HG02884 (cell line): Measurements from ENCODE around the gene LSM7.

Source experiments
- ATAC-seq: cut with Tn5 transposase; IDR thresholded peaks from one replicate; pipeline ENCODE4 v1.9.1; 2021; ENCODE audit warnings: mild to moderate bottlenecking, moderate library complexity; ENCODE audit not compliant: unreplicated experiment

The LSM7 gene

DNA sequence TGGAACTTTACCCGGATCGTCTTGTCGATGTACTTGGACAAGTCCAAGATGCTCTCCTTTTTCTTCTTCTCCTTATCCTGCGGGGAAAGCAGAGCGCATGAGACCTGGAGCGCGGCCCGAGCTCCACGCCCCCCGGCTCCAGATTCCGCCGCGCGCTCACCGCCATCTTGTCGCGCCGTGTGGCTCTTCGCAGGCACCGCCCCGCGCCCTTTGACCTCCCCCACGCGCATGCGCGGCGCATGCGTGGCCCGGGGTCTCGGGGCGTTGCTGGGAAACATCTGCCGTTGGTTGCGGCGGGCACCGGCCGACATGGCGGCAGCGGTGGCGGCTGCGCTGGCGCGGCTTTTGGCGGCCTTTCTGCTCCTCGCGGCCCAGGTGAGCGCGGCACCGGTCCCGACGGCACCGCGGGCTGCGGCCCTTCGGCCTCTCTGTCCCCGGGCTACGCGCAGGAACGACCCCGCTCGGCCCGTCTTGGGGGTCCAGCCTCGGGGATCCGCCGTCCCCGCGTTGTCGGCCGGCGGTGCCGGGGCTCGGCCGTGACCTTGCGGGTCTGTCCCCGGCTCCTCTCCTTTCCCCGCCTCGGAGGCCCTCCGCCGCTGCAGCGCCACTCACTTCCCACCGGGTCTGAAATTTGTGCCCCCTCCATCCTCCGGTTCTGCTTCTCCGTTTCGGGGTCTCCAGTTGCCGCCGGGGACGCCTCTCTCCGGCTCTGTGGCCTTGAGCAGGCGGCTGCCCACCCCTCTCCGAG, at the start of gene LSM7, which contains the start of gene SPPL2B:
Gene LSM7 (minus strand): TSS at position 186 of the 748 bp plus-strand sequence. CDS start 20 bp downstream, at position 166.
Gene SPPL2B (plus strand): TSS at position 284 of the 748 bp plus-strand sequence. CDS start 26 bp downstream, at position 310.
- peak; percentile 43 for ATAC-seq

DNA sequence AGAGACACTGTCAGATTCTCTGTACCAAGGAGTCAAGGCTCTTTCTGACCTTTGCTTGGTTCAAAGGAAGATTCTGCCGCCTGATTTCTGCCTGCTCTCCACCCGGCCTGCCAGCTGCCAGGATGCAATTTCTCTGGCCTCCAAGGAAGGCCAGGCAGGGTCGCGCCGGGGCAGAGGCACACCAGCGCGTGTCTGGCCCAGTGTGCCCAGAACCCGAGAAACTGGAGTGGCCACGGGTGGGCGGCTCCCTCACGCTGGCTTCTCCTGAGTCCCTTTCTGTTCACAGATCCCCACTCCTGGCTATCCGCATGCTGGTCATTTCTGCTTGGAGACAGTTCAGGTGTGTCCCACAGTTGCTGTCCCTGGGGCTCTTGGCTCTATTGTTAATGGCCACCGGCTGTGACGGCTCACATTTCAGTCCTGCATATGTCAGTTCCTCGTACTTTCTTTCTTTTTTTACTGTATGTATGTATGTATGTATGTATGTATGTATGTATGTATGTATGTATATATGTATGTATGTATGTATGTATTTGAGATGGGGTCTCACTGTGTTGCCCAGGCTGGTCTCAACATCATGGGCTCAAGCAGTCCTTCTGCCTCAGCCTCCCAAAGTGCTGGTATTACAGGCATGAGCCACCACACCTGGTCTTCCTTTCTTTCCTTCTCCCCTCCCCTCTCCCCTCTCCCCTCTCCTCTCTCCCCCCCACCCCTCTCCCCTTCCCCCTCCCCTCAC, 48.6 kb upstream of the LSM7 start:
- ATAC-seq = no peak

DNA sequence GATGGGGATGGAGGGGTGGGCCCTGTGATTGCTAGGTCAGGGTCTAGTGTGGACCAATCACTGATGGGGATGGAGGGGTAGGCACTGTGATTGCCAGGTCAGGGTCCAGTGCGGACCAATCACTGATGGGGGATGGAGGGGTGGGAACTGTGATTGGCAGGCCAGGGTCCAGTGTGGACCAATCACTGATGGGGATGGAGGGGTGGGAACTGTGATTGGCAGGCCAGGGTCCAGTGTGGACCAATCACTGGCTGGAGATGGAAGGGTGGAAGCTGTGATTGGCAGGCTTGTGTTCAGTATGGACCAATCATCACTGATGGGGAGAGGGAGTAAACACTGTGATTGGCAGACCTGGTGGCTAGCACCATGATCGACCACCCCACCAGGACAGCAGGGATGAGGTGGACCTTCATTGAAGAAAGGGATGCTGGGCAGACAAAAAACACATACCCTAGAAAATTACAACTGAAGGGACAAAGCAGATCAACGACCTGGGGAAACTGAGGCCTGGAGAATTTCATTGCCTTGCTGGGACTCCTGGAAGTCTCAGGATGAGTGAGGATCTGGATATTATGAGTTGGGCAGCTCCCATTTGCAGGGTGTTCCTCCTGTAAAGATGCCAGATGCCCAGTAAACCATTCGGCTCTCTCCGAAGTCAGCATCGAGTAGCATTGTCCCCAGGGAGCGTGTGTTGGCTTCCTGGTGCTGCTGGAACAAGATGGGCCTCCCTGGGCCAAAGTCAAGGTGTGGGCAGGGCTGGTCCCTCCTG, 47.2 kb upstream of the LSM7 start:
- no peak for ATAC-seq

DNA sequence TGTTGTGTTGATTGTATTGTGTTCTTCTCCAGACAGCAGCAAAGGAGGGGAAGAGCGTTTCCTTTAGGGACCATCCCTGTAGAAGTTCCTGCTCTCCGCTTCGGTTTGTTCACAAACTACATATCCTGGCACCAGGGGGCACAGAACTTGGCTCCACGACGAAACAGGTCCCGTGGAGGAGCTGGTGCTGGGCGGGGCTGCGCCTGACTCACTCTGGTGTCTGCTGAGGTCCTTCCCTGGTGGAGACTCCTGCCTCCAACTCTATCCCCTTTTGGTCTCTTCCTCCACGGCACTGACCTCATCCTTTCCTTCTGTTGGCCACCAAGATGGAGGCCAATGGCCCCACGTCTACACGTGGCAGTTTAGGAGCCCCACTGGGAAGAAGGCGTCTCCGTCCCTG, 46.4 kb upstream of the LSM7 start:
- no peak for ATAC-seq

DNA sequence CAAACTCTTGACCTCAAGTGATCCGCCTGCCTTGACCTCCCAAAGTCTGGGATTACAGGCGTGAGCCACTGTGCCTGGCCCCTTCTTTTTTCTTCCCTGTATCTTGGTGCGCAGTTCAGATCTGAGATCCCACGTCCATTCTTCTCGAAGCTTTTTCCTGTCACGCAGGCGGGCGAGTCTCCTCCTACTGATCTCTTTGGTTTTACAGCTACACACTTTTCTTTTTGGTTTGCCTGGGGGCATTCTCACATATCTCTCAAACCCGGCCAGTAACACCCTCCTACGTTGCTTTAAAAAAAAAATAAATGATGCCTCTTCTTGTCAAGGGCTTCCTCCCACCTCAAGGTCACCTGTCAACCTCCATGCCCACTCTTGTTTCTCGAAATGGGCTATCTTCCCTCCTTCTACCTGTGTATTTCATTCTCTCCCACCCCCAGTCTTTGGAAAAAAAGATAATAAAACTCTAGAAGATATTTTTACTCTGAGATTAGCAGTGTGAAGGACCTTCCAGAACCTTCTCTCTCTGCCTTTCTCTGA, 43.8 kb upstream of the LSM7 start:
- no peak for ATAC-seq

GRCh38 chr19:2371656-2372055, 43.3 kb upstream of the LSM7 start:
- no peak for ATAC-seq

- ATAC-seq = no peak
Measured at GRCh38 chr19:2365201-2365970, 37.0 kb upstream of the LSM7 start.

DNA sequence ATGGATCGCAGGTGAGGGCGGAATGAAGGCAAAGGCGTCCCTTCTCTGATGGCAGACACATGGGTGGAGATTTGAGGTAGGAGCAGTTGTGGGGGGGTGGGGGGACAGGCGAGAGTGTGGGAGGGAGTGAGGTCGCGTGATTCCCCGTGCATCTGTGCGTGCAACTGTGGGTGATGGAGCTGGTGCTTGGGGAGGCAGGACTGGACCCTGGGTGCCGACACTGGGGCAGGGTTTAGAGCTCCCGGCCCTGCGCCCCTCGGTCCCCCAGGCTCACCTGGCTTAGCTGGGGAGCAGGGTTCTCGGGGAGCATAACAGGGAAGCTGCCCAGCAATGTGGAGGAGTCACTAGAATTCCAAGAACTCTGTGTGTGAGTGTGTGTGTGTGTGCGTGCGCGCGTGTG, 35.0 kb upstream of the LSM7 start:
- ATAC-seq = no peak

- no peak for ATAC-seq
Measured at GRCh38 chr19:2362970-2363300, 34.5 kb upstream of the LSM7 start.

- ATAC-seq = no peak
Measured at GRCh38 chr19:2362046-2362969, 33.9 kb upstream of the LSM7 start.

GRCh38 chr19:2361246-2362045, 33.1 kb upstream of the LSM7 start:
- no peak for ATAC-seq

DNA sequence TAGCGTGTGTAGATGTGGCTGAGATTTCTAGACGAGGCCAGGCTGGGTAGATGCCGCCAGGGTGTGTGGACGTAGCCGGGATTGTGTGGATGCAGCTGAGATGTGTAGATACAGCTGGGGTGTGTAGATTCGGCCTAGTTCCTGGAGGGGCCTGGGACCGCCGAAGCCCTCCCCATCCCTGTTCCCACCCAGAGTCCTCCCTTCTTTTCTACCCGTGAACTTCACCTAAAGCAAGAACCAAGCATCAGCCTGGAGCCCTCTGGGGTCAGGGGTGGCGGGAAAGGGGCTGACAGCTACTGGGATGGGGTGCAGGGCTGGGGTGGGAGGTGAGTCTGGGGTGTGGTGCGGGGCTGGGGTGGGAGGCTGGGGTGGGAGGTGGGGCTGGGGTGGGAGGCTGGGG, 32.4 kb upstream of the LSM7 start:
- ATAC-seq = no peak

DNA sequence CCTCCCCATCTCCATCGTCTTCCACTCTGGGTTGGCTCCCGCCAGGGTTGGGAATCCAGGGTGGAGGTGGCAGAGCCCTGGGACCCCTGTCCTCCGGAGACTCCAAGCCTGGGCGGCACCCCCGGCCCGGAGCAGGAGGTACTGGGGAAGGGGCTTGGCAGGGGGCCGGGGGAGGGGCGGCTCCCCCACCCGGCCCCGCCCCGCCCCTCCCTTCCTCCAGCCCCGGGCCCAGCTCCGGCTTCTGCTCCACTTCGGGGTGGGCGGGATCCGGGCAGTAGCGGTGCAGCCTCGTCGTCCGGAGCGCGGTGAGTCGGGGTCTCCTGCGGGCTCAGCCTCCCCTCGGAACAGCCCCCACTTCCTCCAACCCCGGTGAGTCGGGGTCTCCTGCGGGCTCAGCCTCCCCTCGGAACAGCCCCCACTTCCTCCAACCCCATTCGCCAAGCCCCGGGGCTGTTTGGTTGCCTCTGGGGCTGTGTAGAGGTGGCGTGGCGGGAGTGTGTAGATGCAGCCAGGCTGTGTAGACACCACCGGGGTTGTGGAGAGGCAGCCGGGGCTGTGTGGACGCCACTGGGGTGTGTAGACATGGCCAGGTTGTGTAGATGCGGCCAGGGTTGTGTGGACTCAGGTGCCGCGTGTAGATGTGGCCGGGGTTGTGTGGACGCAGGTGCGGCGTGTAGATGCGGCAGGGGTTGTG, 31.8 kb upstream of the LSM7 start, which contains the start of gene TMPRSS9:
Gene TMPRSS9 (plus strand): TSS at position 274 of the 694 bp plus-strand sequence. CDS start 29,521 bp downstream, outside the sequence.
- ATAC-seq = no peak

DNA sequence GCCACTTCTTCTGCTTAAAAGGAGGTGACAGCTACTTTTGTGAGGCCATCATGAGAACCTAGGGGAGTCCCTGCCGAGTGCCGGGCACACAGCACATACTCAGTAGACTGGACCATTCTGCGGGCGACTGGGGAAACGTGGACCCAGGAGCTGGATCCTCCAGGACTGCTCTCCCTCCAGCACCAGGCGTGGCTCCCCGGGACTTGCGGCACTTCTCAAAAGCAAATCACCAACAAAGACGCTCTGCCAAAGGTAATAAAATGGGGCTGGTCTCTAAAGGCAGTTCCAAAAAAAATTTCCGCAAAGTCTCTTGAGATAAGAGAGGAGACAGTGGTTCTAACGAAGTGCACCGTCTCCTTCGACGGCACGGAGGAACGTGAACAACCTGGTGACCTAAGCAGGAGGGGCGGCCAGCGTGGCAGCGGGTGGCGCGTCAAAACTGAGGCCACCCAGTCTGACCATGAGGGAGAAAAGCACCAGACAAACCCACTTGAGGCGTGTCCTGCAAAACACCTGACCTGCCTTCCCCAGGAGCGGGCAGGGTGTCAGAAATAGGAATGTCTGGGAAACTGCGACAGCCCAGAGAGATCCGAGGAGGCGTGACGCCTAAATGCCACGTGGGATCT, 30.3 kb upstream of the LSM7 start:
- no peak for ATAC-seq

GRCh38 chr19:2357279-2358206, 29.2 kb upstream of the LSM7 start:
- ATAC-seq = no peak

DNA sequence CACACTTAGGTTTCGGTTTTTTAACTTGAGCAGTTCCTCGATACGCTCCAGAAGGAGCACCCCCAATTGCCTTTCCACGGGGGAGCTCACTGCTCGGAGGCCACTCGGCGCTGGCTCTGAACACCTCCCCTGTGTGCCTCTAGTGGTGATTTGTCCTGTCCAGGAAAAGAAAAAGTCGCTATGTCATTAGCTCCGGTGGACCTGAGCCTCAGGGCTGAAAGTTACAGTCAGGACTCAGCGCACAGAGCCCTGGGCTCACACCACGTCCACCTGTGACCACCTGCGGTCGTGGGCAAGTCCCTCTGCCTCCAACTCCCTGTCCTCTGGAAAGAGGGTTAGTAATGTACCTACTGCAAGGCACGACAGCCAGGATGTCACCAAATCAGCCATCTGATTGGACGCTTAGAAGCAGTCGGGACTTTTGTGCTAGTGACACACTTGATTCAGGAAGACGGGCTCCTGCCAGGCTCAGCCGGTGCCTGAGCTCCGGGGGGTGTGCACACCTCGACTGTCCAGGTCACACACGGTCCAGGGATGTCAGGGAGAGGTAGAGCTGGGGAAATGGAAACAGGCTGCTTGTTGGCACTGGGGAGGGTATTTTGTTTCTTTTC, 27.8 kb upstream of the LSM7 start:
- no peak for ATAC-seq
